ENCODE measurements around the gene PDCD10.

Gene PDCD10

DNA sequence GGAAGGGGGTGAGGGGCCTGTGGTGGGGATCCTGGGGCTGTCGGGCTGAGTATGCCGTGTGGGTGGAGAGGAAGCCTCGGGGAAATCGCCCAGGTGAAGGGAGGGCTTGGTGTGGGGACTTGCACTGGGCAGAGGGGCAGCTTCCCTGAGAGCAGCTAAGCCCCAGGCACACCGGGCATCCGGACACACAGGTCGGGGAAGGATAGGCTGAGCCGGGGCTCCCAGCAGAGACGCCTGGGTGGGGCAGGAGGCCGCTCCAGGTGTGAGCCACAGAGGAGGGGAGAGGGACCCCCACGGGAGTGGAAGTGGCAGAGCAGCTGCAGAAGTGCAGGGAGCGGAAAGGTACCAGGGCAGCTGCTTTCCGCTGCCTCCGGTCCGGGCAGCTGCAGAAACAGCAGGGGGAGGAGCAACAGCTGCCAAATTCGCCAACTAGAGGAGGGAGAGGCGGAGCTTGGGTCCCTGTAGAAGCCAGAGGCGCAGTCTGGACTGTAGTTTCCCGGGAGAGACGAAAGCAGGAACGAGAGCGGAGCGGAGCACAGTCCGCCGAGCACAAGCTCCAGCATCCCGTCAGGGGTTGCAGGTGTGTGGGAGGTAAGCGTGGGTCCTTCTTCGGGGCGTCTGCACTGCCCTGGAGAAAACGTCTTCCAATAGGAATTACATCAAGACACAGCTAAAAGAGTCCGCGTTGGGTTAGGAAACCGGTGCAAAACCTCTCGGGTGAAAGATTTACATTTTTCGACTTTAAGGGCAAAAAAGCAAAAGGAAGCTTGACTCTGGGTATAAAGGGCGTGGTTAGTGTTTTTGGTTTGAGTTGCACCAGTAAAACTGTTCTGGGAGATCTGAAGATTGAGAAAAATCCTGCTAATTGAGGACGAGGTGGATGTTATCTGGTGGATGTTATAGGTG is 794 bp upstream of the PDCD10 start, which contains the start of gene SERPINI1:
Gene SERPINI1, plus strand, starts transcription at position 489 of the 906 bp plus-strand sequence. CDS start 53,408 bp downstream, outside the sequence.
- peak; percentile 74 for DNase-seq (ENCODE audit: low spot score)
- FAIRE-seq: no peak

DNA sequence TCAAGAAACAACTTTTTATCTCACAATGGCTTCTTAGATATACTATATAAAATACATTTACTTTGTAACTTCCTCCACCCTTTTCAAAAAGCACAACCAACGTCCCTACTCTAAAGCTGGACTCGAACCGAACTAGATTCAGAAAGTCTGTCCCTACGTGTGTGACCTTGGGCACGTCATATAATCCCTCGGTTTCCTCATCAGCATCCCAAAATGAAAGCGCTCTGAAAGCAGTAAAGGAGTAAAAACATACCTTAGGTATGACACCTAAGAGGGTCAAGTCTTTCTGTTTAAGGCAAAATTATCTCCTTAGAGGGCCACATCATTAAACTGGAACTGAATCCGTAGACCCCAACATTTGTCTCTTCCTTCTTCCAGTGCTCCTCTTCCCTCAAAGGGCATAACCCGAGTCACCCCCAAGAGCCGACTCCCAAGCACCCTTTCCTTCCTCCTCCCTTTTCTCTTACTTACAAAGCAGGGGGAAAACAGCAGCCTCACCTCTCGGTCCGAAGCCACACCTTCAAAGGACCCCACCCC is 663 bp downstream of the PDCD10 start:
- no peak for DNase-seq (ENCODE audit: low spot score)
- no peak for FAIRE-seq

DNA sequence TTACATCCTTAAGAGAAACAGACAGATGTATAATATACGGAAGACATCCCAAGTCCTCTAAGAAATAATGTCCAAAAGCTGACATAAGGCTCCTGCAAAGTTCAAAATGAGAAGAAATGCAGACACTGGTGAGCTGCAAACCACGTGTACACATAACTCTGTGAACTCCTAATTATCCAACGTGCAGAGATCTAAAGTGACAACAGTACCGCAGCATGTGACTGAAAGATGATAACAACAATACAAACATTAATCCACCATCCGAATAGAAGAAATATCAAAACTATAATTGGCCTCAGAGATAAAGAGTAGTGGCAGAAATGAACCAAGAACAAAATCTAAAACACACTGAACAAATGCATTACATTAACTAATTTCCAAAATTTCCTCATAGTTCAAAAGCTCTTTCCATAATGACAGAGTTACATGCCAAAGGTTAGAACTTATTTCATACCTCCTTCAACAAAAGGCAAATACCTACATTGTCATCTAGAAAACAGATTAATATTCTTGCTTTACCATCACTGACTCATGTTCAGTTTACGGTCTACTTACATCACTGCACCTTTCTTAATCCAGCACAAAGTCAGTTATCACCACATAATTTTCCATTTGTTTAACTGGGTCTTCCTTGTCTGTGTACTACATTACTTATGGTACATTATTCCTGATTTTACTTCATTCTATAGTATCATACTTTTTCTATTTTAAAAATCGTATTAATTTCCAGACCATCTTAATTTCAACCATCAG is 2.2 kb downstream of the PDCD10 start:
- FAIRE-seq: no peak

GRCh38 chr3:167731393-167731792 is 3.3 kb downstream of the PDCD10 start:
- no peak for FAIRE-seq
- DNase-seq (ENCODE audit: low spot score): no peak

More for the DNA sequence above, 2.2 kb downstream of the PDCD10 start:
- DNase-seq (ENCODE audit: low spot score): no peak

GRCh38 chr3:167729591-167729990 is 5.1 kb downstream of the PDCD10 start:
- no peak for FAIRE-seq
- DNase-seq (ENCODE audit: low spot score): no peak

DNA sequence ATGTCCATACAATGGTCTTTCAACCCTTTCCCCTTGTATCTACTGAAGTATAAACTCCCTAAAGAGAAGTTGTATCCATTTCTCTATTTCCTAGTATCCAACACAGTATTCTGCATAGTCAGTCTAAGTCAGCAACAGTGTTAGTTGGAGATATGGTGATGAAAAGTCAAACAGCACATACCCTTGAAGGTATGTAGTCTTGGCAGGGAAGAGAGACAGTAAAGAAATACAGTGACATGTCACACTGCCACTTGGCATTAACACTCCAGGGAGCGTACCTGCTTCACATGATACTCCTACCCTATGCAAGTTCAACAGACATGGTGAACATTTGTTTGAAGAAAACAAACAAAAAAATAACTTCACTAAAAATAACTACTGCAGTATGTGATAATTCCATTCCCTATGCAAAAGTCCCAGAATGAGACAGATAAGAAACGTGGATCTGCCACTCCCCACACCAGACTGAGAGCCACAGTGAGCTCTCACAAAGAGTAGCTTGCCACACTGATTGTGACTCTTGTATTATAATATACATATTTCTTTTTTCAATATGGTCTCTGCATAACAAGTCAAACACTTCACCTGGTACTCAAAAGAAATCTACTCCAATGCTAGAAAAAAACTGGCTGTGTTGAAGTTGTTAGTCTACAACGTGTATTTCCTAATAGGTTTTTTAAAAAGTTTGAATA is 5.9 kb downstream of the PDCD10 start:
- no peak for FAIRE-seq
- DNase-seq (ENCODE audit: low spot score): no peak

DNA sequence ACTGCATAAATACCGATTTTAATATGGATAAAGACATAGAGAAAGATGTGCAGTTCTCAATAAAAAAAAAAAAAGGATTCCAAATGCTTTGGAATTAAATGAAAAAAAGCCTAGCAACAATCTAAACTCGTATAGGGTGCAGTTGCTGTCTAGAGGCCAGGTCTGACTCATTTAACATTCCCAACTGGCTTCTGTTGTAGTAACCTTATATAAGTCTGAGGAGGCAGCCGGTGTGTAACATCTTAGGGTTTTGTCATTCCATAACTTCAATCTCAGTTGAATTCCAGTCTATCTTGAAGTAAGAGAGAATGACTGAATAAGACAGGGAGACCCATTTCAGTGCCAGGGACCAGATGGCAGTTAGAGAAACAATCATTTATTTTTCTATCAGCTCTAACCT is 6.5 kb downstream of the PDCD10 start:
- no peak for DNase-seq (ENCODE audit: low spot score)

DNA sequence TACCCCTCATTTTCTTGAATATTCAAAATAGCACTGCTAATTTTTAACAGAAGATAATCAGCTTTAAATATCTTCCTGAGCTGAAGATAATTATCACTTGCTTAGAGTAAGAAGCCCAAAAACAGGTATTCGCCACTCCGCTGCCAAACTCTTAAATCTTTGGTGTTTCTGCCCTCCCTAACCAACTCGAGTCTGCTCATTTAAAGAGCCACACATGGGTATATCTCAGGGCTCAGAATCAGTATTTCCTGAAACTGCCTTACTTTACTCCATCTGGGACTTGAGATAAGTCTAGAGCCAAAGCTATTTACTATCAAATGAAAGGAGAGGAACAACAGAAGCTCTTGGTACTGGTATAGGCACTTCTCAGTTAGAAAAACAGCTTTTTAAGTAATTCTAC is 10.8 kb downstream of the PDCD10 start:
- FAIRE-seq (no peak), DNase-seq (ENCODE audit: low spot score) (no peak)

More for the DNA sequence above, 6.5 kb downstream of the PDCD10 start:
- FAIRE-seq: no peak

- FAIRE-seq (no peak), DNase-seq (ENCODE audit: low spot score) (no peak)
Measured at GRCh38 chr3:167723025-167723512, 11.6 kb downstream of the PDCD10 start.

DNA sequence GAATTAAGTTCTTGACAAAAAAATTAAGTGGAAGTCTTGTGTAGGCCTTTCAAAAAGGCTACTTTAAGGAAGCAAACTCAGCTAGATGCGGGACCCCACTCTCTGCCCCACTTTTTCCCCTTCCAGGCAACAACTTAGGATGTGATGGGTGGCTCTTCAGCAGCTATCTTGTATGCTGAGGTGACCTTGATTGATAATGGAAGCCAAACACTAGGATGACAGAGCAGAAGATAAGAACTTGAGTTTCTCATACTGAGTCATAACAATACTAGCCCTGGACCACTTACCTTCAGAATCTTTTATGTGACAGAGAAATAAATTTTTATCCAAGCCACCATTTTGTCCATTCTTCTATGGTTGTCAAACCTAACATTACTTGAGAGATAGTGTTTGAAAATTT is 16.1 kb downstream of the PDCD10 start:
- FAIRE-seq: no peak
- no peak for DNase-seq (ENCODE audit: low spot score)

DNA sequence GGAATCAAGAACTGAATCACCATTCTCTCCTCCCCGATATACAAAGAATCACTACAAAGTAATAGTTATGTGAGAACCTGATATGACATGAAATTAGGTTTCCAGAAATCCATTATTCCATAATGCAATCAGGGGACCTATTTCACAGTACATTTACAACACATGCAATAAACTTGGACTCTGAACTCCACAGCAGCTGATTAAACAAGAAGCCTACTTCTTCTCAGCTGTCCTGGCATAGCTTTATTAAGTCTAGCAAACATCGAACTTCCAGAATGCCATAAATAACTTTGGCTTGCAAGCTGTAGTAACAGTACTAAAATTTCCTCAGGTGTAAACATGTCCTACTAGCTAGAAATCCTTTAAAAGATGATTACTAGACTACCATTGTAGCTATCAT is 17.8 kb downstream of the PDCD10 start:
- no peak for FAIRE-seq
- DNase-seq (ENCODE audit: low spot score): no peak

DNA sequence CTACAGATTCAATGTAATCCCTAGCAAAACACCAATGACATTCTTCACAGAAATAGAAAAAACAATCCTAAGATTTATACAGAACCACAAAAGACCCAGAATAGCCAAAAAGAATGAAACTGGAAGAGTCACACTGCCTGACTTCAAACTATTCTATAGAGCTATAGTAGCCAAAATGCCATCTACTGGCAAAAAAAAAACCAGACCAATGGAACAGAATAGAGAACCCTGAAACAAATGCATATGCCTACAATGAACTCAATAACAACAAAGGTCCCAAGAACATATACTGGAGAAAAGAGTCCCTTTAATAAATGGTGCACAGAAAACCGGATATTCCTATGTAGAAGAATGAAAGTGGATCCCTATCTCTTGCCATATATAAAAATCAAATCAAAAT is 19.8 kb downstream of the PDCD10 start:
- no peak for DNase-seq (ENCODE audit: low spot score)
- no peak for FAIRE-seq

DNA sequence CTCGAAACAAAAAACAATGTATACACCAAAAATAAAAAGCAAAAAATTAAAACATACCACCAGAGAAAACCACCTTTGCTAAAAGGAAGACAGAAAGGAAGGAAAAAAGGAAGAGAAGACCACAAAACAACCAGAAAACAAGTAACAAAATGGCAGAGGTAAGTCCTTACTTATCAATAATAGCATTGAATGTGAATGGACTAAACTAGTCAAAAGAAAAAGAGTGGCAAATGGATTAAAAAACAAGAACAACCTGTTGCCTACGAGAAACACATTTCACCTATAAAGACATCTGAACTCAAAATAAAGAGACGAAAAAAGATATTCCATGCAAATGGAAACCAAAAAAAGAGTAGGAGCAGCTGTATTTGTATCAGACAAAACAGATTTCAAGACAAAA is 22.2 kb downstream of the PDCD10 start:
- FAIRE-seq: no peak

GRCh38 chr3:167711439-167711838 is 23.3 kb downstream of the PDCD10 start:
- DNase-seq (ENCODE audit: low spot score) (no peak), FAIRE-seq (no peak)

More for the DNA sequence above, 22.2 kb downstream of the PDCD10 start:
- no peak for DNase-seq (ENCODE audit: low spot score)

DNA sequence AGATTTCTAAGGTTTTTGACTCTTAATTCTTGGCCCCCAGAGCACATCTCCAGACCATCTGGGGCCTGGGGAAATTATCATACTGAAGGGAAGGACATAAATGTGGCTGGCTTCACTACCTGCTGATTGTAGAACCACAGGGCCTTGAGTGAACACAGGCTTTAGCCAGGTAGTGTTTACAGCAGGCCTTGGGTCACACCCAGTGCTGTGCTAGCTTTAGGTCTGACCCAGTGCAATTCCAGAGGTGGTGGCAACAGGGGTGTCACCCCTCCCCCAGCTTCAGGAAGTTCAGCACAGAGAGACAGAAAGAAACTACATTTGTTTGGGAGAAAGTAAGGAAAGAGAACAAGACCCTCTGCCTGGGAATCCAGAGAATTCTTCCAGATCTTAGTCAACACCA is 24.1 kb downstream of the PDCD10 start:
- DNase-seq (ENCODE audit: low spot score) (no peak), FAIRE-seq (no peak)

DNA sequence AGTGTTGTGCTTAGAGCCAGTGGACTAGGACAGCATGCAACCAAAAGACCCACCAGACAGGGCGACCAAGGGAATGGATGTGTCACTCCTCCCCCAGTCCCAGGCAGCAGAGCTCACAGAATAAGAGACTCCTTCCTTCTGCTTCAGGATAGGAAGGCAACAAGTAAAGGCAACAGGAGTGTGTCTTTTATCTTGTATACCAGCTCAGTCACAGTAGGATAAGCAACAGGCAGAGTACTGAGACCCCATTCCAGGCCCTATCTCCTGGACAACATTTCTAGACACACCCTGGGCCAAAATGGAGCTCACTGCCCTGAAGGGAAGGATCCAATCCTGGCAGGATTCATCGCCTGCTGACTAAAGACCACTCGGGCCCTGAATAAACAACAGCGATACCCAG is 25.0 kb downstream of the PDCD10 start:
- no peak for FAIRE-seq
- no peak for DNase-seq (ENCODE audit: low spot score)

GRCh38 chr3:167705840-167706239 is 28.9 kb downstream of the PDCD10 start:
- FAIRE-seq: no peak
- no peak for DNase-seq (ENCODE audit: low spot score)

GRCh38 chr3:167700926-167701325 is 33.8 kb downstream of the PDCD10 start:
- DNase-seq (ENCODE audit: low spot score) (no peak), FAIRE-seq (no peak)

DNA sequence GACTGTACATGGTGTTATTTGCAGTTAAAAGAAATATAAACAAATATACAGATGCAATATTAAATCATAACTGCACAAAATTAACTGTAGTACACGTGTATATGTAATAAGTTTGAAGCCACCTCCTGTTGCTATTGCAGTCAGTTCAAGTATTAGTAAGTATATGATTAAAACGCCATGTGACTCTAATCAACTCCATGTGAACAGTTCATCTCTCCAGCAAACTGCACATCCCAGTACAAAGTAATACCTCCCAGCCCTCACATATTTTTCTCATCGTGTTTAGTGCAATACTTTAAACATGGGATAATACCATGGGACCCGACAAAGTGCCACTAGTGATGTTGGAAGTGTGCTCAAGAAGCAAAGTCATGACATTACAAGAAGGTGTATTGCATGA is 34.6 kb downstream of the PDCD10 start:
- FAIRE-seq (no peak), DNase-seq (ENCODE audit: low spot score) (no peak)

GRCh38 chr3:167694121-167694520 is 40.6 kb downstream of the PDCD10 start:
- no peak for DNase-seq (ENCODE audit: low spot score)
- no peak for FAIRE-seq

GRCh38 chr3:167691366-167691765 is 43.3 kb downstream of the PDCD10 start:
- no peak for DNase-seq (ENCODE audit: low spot score)
- no peak for FAIRE-seq
